G401.6 (cell line): Measurements from ENCODE around the gene STXBP2.

Experiments used
- FAIRE-seq: peaks from 2 replicates; lab custom pipeline; 2012; peaks lifted over from hg19 to GRCh38; lab: Jason Lieb, UNC

The STXBP2 gene

GRCh38 chr19:7614859-7615741 lies 21.8 kb upstream of the STXBP2 start:
- FAIRE-seq: no peak

GRCh38 chr19:7617172-7617571 lies 19.7 kb upstream of the STXBP2 start:
- FAIRE-seq: no peak

- no peak for FAIRE-seq
Measured at GRCh38 chr19:7617735-7618134, 19.2 kb upstream of the STXBP2 start.

GRCh38 chr19:7618348-7618747 lies 18.6 kb upstream of the STXBP2 start:
- no peak for FAIRE-seq

- no peak for FAIRE-seq
Measured at GRCh38 chr19:7618771-7619510, 18.0 kb upstream of the STXBP2 start.

GRCh38 chr19:7619671-7620441 lies 17.1 kb upstream of the STXBP2 start:
- no peak for FAIRE-seq

GRCh38 chr19:7620442-7621412 lies 16.2 kb upstream of the STXBP2 start:
- FAIRE-seq: no peak

- no peak for FAIRE-seq
Measured at GRCh38 chr19:7622933-7623685, 13.8 kb upstream of the STXBP2 start.

GRCh38 chr19:7623725-7624603 lies 12.9 kb upstream of the STXBP2 start:
- no peak for FAIRE-seq

- no peak for FAIRE-seq
Measured at GRCh38 chr19:7624810-7625209, 12.1 kb upstream of the STXBP2 start.

GRCh38 chr19:7625763-7626372 lies 11.0 kb upstream of the STXBP2 start:
- no peak for FAIRE-seq

- no peak for FAIRE-seq
Measured at GRCh38 chr19:7627166-7627565, 9.7 kb upstream of the STXBP2 start.

- no peak for FAIRE-seq
Measured at GRCh38 chr19:7628589-7629311, 8.2 kb upstream of the STXBP2 start.

GRCh38 chr19:7629347-7630054 lies 7.4 kb upstream of the STXBP2 start, which contains the start of the genes PET100 and XAB2:
Gene PET100, plus strand, starts transcription at chr19:7629793. Its CDS starts 41 bp downstream, at chr19:7629834.
Gene XAB2, minus strand, starts transcription at chr19:7629545. Its CDS starts 18 bp downstream, at chr19:7629527.
- peak; percentile 99 for FAIRE-seq

GRCh38 chr19:7631577-7631976 lies 5.3 kb upstream of the STXBP2 start:
- no peak for FAIRE-seq

GRCh38 chr19:7632340-7633203 lies 4.3 kb upstream of the STXBP2 start:
- no peak for FAIRE-seq

- no peak for FAIRE-seq
Measured at GRCh38 chr19:7633698-7634097, 3.2 kb upstream of the STXBP2 start, which contains the start of gene PCP2. Gene PCP2, minus strand, starts transcription at chr19:7633719. Its CDS starts 262 bp downstream, at chr19:7633457.
